Lower leg skin (tissue), 3 donors: Measurements from ENCODE around the gene LDLR.

Source experiments
- POLR2A ChIP-seq, 2 donors: fragments of 450-650 bp; IDR thresholded peaks; one replicate each; pipeline ENCODE4 v1.6.1; 2016 to 2017; ENCODE audit warnings: antibody characterized with exemption in 2 of 2, mild to moderate bottlenecking in 1 of 2, moderate library complexity in 1 of 2
- TF ChIP-seq, protein P1 (sequence below), 3 donors: fragments of 450-650 bp; IDR thresholded peaks; one replicate each; pipeline ENCODE4 v1.5.1; 2016; ENCODE audit warnings: antibody characterized with exemption in 3 of 3, mild to moderate bottlenecking in 3 of 3, moderate library complexity in 2 of 3

DNA sequence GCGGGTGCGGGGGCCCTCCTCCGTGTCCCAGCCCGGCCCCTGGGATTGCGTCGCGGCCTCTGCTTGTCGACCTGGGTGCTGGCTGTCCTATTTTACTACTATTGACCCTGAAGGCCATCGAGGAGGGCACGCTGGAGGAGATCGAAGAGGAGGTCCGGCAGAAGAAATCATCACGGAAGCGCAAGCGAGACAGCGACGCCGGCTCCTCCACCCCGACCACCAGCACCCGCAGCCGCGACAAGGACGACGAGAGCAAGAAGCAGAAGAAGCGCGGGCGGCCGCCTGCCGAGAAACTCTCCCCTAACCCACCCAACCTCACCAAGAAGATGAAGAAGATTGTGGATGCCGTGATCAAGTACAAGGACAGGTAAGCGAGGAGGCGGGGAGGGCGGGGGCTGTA lies 48.1 kb upstream of the LDLR start:
- TF ChIP-seq, protein P1, sequence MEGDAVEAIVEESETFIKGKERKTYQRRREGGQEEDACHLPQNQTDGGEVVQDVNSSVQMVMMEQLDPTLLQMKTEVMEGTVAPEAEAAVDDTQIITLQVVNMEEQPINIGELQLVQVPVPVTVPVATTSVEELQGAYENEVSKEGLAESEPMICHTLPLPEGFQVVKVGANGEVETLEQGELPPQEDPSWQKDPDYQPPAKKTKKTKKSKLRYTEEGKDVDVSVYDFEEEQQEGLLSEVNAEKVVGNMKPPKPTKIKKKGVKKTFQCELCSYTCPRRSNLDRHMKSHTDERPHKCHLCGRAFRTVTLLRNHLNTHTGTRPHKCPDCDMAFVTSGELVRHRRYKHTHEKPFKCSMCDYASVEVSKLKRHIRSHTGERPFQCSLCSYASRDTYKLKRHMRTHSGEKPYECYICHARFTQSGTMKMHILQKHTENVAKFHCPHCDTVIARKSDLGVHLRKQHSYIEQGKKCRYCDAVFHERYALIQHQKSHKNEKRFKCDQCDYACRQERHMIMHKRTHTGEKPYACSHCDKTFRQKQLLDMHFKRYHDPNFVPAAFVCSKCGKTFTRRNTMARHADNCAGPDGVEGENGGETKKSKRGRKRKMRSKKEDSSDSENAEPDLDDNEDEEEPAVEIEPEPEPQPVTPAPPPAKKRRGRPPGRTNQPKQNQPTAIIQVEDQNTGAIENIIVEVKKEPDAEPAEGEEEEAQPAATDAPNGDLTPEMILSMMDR (IDR thresholded peaks at IDR 0.05), result no peak
- TF ChIP-seq POLR2A (IDR thresholded peaks at IDR 0.05), result no peak
